ENCODE results near the gene ZNF488. TPM values are rescaled to one million over a fixed set of nuclear protein-coding genes. Genes with fewer than 3 reads are reported as not detected.

ZNF488 gene
- total RNA-seq, 4 donors from 2014 or later, result 0.24 to 0.56 (median 0.40) TPM; not detected in 1

DNA sequence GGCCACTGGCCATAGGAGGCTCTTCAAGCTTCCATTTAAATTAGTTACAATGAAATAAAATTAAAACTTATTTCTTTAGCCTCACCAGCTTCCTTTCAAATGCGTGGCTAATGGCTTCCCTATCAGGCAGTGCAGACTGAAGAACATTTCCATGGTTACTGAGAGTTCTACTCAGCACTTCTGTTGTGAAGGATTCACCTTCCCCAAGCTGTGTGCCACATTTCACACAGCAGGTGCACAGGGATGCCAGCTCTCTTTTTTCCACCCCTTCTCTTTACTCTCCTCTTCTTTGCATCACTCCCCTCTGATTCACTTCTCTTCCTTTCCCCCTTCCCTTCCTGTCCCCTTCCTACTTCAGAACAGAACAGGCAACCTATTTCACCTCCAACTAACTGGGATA is 61.0 kb downstream of the ZNF488 start:
- no peak for DNase-seq
- Histone ChIP-seq H3K9me3 (no peaks in the 10 kb centered on the region), H3K4me1 (no peaks in the 10 kb centered on the region), H3K27me3 (no peaks in the 10 kb centered on the region), H3K36me3 (no peaks in the 10 kb centered on the region), H3K4me3 (replicated peaks in 1 of 3) (no peak overlapping the region), H3K27ac (no peak overlapping the region)
- TF ChIP-seq, protein P1, sequence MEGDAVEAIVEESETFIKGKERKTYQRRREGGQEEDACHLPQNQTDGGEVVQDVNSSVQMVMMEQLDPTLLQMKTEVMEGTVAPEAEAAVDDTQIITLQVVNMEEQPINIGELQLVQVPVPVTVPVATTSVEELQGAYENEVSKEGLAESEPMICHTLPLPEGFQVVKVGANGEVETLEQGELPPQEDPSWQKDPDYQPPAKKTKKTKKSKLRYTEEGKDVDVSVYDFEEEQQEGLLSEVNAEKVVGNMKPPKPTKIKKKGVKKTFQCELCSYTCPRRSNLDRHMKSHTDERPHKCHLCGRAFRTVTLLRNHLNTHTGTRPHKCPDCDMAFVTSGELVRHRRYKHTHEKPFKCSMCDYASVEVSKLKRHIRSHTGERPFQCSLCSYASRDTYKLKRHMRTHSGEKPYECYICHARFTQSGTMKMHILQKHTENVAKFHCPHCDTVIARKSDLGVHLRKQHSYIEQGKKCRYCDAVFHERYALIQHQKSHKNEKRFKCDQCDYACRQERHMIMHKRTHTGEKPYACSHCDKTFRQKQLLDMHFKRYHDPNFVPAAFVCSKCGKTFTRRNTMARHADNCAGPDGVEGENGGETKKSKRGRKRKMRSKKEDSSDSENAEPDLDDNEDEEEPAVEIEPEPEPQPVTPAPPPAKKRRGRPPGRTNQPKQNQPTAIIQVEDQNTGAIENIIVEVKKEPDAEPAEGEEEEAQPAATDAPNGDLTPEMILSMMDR (IDR thresholded peaks at IDR 0.05), result no peak
- TF ChIP-seq POLR2A (IDR thresholded peaks at IDR 0.05), result no peak
- 53 to 65% methylated on average over 1 of the region's 1 CpG for WGBS, 2 donors
- intact Hi-C loops (cut with DNase I), result no loop called here

DNA sequence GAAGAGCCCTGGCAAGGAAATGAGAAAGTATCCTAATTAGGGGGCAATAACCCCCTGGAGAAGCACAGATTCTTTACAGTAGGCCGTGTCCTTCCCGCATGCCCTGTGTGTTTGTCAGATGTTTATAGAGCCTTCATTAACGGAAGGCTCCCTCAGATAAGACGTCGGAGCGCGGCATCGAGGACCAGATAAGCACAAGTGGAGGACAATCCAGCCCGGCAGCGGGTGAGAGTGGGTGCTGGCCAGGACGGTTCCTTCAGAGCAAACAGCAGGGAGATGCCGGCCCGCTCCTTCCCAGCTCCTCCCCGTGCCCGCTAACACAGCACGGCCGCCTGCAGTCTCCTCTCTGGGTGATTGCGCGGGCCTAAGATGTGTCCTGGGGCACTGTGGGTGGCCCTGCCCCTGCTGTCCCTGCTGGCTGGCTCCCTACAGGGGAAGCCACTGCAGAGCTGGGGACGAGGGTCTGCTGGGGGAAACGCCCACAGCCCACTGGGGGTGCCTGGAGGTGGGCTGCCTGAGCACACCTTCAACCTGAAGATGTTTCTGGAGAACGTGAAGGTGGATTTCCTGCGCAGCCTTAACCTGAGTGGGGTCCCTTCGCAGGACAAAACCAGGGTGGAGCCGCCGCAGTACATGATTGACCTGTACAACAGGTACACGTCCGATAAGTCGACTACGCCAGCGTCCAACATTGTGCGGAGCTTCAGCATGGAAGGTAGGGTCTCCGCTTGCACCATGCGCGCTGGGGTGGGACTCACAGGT is 61.6 kb downstream of the ZNF488 start, which contains the start of gene GDF2:
GDF2 (plus strand) TSS at position 155 of the 762 bp plus-strand sequence; CDS start at position 370, 215 bp downstream.
- WGBS, 2 donors, result 87 to 95% methylated on average over 25 to 31 of the region's 35 CpGs
- intact Hi-C loops (cut with DNase I), result no loop called here

DNA sequence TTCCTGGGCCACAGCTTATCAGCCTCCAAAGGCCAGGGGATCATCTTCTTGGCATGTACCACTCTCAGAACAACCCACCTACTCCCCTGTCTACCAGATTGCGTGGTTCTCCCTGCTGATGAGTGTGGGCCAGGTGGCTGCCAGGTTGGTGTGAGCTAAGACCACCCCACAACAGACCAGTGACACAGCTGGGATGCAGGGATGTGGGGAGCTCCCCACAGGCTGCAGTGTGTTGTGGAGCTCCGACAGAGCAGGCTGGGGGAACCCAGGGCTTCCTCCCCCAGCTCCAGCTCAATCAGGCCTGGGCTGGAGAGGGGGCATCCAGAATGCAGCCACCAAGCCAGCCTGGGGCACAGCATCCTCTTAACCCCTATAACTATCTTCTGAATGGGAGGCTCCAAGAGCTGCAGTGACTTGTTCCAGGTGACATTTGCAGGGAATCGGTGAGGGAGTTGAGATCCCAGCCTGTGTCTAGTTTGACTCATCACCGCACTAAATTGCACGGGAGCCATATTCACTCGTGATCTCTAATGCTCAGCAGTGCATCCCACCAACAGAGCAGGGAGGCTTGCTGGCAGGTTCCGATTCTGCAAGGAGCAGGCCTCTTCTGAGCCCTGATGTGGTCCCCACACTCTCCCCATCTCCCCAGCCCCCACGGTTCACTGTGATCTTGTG is 62.4 kb downstream of the ZNF488 start:
- Histone ChIP-seq H3K27ac (no peak overlapping the region), H3K36me3 (no peaks in the 10 kb centered on the region), H3K4me1 (no peaks in the 10 kb centered on the region), H3K27me3 (no peaks in the 10 kb centered on the region), H3K9me3 (no peaks in the 10 kb centered on the region), H3K4me3 (replicated peaks in 1 of 3) (no peak overlapping the region)
- TF ChIP-seq, protein P1 (IDR thresholded peaks at IDR 0.05), result no peak
- TF ChIP-seq POLR2A (IDR thresholded peaks at IDR 0.05), result no peak
- 85 to 86% methylated on average over 8 of the region's 8 CpGs for WGBS, 2 donors
- DNase-seq, result no peak
- intact Hi-C loops (cut with DNase I), result no loop called here

More for the DNA sequence above, 61.6 kb downstream of the ZNF488 start, which contains the start of gene GDF2:
- TF ChIP-seq POLR2A (IDR thresholded peaks at IDR 0.05), result no peak
- TF ChIP-seq, protein P1 (IDR thresholded peaks at IDR 0.05), result no peak
- no peaks in the 10 kb centered on the region for H3K36me3 ChIP-seq
- no peaks in the 10 kb centered on the region for H3K27me3 ChIP-seq
- DNase-seq, result no peak
- no peaks in the 10 kb centered on the region for H3K9me3 ChIP-seq
- H3K27ac ChIP-seq, result no peak within 1 kb of the TSS
- no peaks in the 10 kb centered on the region for H3K4me1 ChIP-seq
- H3K4me3 ChIP-seq (replicated peaks in 1 of 3), result no peak within 1 kb of the TSS

DNA sequence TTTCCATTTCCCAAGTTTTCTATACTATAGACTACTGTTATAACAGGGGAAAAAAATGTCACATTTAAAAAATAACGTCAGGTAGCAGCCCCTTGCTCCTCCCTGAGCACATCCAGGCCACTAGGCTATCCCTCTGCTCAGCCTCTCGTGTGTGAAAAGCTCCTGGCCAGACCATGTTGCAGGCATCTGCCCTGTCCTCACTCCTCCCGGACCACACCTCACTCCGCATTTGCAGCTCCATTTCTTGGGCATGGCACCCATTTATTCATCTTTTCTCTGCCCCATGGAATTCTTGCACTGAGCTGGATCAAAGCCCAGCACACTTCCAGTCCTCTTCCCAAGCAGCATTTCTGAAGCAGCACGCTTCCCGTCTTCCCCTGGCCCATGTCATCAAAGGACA is 63.3 kb downstream of the ZNF488 start:
- 76 to 78% methylated on average over 6 of the region's 6 CpGs for whole genome bisulfite sequencing, 2 donors
- intact Hi-C loops (cut with DNase I), result no loop called here
- no peaks in the 10 kb centered on the region for H3K9me3 ChIP-seq
- no peak overlapping the region for H3K4me3 ChIP-seq (replicated peaks in 1 of 3)
- no peak overlapping the region for H3K27ac ChIP-seq
- DNase-seq, result no peak
- H3K4me1 ChIP-seq, result no peaks in the 10 kb centered on the region
- no peak for TF ChIP-seq POLR2A (IDR thresholded peaks at IDR 0.05)
- TF ChIP-seq, protein P1 (IDR thresholded peaks at IDR 0.05), result no peak
- no peaks in the 10 kb centered on the region for H3K36me3 ChIP-seq
- H3K27me3 ChIP-seq, result no peaks in the 10 kb centered on the region

DNA sequence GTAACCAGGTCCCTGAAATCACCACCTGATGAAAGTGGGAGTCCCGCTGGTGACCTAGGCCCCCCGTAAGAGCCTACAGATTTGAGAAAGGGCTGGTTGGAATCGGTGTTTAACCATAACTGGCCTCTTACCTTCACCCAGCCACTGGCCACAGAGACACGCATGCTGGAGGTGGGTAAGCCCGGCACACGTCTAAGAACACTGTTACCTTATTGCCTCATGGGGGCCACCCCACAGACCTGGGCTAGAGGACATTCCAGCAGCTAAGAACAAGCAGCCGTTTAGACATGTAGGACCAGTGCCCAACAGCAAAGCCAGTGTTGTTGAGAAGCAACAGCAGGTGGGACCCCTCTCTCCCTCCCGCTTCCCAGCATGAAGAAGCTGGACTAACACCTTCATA is 64.3 kb downstream of the ZNF488 start:
- H3K27ac ChIP-seq, result no peak overlapping the region
- H3K4me3 ChIP-seq (replicated peaks in 1 of 3), result no peak overlapping the region
- H3K36me3 ChIP-seq, result no peaks in the 10 kb centered on the region
- no peak for TF ChIP-seq POLR2A (IDR thresholded peaks at IDR 0.05)
- TF ChIP-seq, protein P1 (IDR thresholded peaks at IDR 0.05), result no peak
- H3K4me1 ChIP-seq, result no peaks in the 10 kb centered on the region
- WGBS, 2 donors, result 88% methylated on average over 8 of the region's 8 CpGs
- no peak for DNase-seq
- no peaks in the 10 kb centered on the region for H3K9me3 ChIP-seq
- intact Hi-C loops (cut with DNase I), result no loop called here
- no peaks in the 10 kb centered on the region for H3K27me3 ChIP-seq
